NB4 (cell line): Measurements from ENCODE around the gene TGFBR1.
A peak's percentile ranks its signal among the peaks of the same experiment; 100 is the strongest.

Experiments
- DNase-seq: peaks from one replicate; pipeline ENCODE4 v3.0.0; 2010; ENCODE audit warnings: low read depth
- H3K4me3 ChIP-seq: one replicate; pipeline ENCODE4 v1.5.1; 2011; ENCODE audit warnings: mild to moderate bottlenecking, low read depth, low read length, moderate library complexity
- MYC ChIP-seq: IDR thresholded peaks from 2 replicates; pipeline ENCODE4 v1.6.1; 2011; ENCODE audit warnings: low read depth, low read length
- POLR2A ChIP-seq: IDR thresholded peaks from 2 replicates; pipeline ENCODE4 v1.6.1; 2011; ENCODE audit warnings: mild to moderate bottlenecking; ENCODE audit not compliant: insufficient read length; ENCODE audit errors: extremely low read depth
- TF ChIP-seq, protein P1 (sequence below): IDR thresholded peaks from one replicate; pipeline ENCODE4 v1.5.1; 2012; ENCODE audit warnings: low read depth, low read length
- TF ChIP-seq, protein P2 (sequence below): IDR thresholded peaks from 2 replicates; pipeline ENCODE4 v1.6.1; 2011; ENCODE audit warnings: low read depth, low read length

TGFBR1 gene

DNA sequence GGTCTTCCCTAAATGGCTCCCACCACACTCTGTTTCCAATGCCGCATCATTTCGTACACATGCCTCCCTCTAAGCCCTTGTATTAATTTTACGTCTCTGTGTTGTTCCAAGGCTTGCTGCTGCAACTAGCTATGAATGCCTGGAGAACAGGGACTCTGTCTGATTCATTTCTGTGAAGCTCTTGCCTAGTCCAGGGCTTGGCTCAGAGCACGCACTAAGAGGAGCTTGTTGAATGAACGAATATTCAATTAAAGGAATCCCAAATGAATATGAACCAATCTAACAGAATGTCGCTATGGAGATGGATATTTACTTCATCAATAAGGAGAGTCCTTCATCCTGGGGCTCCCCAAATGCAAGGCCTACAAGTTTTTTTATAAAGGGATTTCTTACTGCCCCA, 55.3 kb downstream of the TGFBR1 start:
- TF ChIP-seq, protein P1, sequence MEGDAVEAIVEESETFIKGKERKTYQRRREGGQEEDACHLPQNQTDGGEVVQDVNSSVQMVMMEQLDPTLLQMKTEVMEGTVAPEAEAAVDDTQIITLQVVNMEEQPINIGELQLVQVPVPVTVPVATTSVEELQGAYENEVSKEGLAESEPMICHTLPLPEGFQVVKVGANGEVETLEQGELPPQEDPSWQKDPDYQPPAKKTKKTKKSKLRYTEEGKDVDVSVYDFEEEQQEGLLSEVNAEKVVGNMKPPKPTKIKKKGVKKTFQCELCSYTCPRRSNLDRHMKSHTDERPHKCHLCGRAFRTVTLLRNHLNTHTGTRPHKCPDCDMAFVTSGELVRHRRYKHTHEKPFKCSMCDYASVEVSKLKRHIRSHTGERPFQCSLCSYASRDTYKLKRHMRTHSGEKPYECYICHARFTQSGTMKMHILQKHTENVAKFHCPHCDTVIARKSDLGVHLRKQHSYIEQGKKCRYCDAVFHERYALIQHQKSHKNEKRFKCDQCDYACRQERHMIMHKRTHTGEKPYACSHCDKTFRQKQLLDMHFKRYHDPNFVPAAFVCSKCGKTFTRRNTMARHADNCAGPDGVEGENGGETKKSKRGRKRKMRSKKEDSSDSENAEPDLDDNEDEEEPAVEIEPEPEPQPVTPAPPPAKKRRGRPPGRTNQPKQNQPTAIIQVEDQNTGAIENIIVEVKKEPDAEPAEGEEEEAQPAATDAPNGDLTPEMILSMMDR = no peak
- no peak for DNase-seq
- H3K4me3 ChIP-seq = no peak overlapping the region

DNA sequence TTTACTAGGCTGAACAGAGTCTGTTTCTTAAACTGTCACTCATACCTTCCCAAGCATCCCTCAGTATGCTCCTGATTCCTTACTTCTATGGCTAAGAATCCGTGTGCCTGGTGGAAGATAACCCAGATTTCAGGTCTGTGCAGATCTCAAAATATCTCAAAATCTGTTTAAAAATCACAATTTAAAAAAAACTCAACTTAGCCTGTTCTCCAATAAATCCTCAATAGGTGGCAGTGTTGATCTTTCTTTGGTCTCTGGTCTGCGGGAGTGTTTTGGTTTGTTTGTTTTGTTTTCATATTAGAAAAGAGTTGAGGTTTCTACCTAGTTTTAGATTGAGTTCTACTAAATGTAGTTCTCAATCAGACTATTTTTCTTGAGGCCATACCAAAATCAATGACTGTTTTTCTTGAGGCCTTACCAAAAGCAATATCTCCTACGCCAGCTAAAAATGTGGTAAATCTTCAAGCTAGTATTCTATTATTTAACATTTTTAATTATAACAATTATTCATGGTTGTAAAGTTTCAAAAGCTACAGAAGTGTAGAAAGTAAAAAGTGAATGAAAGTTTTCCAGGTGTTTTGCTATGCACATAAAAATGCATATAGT, 57.9 kb downstream of the TGFBR1 start:
- H3K4me3 ChIP-seq = no peak overlapping the region
- no peak for TF ChIP-seq MYC
- TF ChIP-seq, protein P1 = peak; percentile 34
- TF ChIP-seq POLR2A = no peak
- TF ChIP-seq, protein P2, sequence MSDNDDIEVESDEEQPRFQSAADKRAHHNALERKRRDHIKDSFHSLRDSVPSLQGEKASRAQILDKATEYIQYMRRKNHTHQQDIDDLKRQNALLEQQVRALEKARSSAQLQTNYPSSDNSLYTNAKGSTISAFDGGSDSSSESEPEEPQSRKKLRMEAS = no peak
- DNase-seq = peak; percentile 61

DNA sequence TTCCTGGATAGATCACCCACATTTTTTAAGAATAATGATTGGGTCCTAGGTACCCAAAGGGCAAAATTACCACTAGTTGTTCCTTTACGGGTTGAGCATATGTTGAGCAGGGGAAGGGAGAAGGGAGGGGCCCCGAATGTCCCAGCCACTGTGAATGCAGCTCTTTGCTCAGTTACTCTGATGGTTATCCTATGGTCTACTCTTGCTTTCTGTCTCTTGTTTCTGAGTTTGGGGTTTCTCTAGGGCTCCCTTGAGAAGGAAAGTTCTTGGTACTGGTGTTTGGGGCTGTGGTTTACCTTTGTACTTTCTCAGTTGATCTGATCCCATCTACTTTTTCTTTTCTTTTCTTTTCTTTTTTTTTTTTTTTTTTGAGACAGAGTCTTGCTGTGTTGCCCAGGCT, 61.2 kb downstream of the TGFBR1 start:
- TF ChIP-seq MYC (no peak), POLR2A (no peak)
- TF ChIP-seq, protein P1 = no peak
- TF ChIP-seq, protein P2 = no peak
- no peak overlapping the region for H3K4me3 ChIP-seq
- DNase-seq = no peak

DNA sequence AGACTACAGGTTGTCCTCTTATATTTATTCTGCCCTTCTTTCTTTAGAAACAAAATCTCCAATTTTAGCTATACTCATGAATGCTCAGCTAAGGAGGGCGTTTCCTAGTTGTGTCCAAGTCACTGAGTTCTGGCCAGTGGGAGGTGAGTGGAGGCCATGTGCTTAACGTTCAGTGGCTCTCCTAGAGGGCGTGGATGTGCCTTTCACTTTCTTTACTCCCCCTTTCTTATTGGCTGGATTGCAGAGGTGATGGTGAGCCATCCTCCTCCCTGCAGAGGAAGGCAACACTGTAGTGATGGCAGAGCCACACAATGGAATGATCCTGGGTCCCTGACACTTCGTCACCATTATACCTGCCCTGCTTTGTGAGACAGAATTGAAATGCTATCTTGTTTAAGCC, 62.2 kb downstream of the TGFBR1 start:
- no peak for DNase-seq
- TF ChIP-seq, protein P2 = no peak
- no peak overlapping the region for H3K4me3 ChIP-seq

DNA sequence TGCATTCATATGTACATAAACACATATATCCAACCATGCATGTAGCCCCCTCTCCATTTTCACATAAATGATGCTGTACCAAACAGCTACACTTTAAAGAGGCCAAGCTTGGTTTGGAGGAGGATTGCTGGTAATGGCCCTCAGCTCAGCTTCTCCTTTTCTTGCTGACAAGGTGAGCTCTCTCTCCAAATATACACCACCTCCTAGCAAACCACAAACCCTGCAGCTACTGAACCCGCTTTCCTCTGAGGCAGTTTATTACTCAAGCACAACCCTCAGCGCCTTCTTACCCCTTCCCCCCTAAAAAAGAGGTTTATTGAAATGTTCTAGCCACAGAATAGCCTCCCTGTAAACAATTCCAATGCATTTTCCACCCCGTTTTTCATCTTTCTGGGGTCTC, 62.8 kb downstream of the TGFBR1 start:
- DNase-seq = peak; percentile 65

DNA sequence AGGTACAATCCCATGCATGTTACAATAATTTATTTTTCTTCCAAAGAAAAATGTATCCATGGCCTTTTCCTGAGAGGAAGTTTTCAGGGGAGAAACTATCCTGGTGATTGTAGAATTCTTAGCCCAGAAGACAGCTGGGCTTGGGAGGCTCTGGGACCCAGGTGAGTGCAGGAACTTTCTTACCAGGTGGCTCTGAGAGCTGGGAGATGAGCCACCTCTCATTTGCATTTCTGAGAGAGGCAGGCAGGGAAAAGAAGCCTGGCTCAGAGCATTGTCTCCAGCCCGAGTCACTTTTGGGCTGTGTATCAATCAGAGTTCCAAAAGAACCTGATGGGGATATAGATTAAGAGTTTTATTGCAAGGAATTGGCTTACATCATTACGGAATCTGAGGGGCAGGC, 64.2 kb downstream of the TGFBR1 start:
- no peak for DNase-seq
- H3K4me3 ChIP-seq = no peak overlapping the region
- TF ChIP-seq MYC (no peak), POLR2A (no peak)
- TF ChIP-seq, protein P1 = no peak
- TF ChIP-seq, protein P2 = no peak

More for the DNA sequence above, 62.8 kb downstream of the TGFBR1 start:
- TF ChIP-seq POLR2A (no peak), MYC (no peak)
- TF ChIP-seq, protein P1 = no peak
- TF ChIP-seq, protein P2 = no peak
- no peak overlapping the region for H3K4me3 ChIP-seq
